A549 (cell line): ENCODE results near the gene TIAM2. TPM values are rescaled to one million over a fixed set of nuclear protein-coding genes. Genes with fewer than 3 reads are reported as not detected.

ENCODE experiments used
- ATAC-seq, 2 experiments: fragments of 200-7000 bp in 1 of 2; fragments of >200 bp in 1 of 2; cut with Nextera tagmentation in 1 of 2; cut with Tn5 transposase in 1 of 2; 3 replicates each; pipeline versions ENCODE4 v1.8.0 to v1.9.1; 2018 to 2020; ENCODE audit warnings: mild to moderate bottlenecking in 1 of 2, moderate library complexity in 1 of 2
- CTCF ChIA-PET: fragments of 300-600 bp; sonication (Branson Sonifier 250); formaldehyde crosslinking; extraction: SDS; loops from one replicate; lab custom pipeline; 2021; ENCODE audit warnings: antibody characterized with exemption, inconsistent platforms; lab: Yijun Ruan, JAX
- POLR2A ChIA-PET: fragments of 350-600 bp; formaldehyde crosslinking; extraction: SDS; loops from one replicate; lab custom pipeline; 2021; ENCODE audit warnings: antibody characterized with exemption, inconsistent platforms; lab: Yijun Ruan, JAX
- DNase-seq, 2 experiments: peaks; one replicate each; pipeline versions ENCODE4 v3.0.0 to v3.0.0-alpha.2; 2011 to 2016; ENCODE audit warnings: low read depth in 1 of 2, low spot score in 1 of 2
- FAIRE-seq: peaks from 2 replicates; lab custom pipeline; 2011; peaks lifted over from hg19 to GRCh38; lab: Jason Lieb, UNC
- H3K27ac ChIP-seq, 2 experiments: fragments of >200 bp; sonication (Bioruptor Twin); formaldehyde crosslinking; 3 replicates each; pipeline ENCODE4 v1.5.1; 2016 to 2017
- H3K4me1 ChIP-seq: fragments of >200 bp; sonication (Bioruptor Twin); formaldehyde crosslinking; 3 replicates; pipeline ENCODE4 v1.6.1; 2016
- H3K4me2 ChIP-seq: fragments of >200 bp; sonication (Bioruptor Twin); formaldehyde crosslinking; 3 replicates; pipeline ENCODE4 v1.6.1; 2016
- H3K4me3 ChIP-seq: fragments of >200 bp; sonication (Bioruptor Twin); formaldehyde crosslinking; 3 replicates; pipeline ENCODE4 v1.5.1; 2016
- H3K9me3 ChIP-seq: fragments of >200 bp; sonication (Bioruptor Twin); formaldehyde crosslinking; 3 replicates; pipeline ENCODE4 v1.6.1; 2016
- CHD2 ChIP-seq: fragments of 150-350 bp; IDR thresholded peaks from 2 replicates; pipeline ENCODE4 v1.6.1; 2014; ENCODE audit warnings: low read length; ENCODE audit not compliant: partially characterized antibody
- EP300 ChIP-seq, 2 experiments: fragments of >200 bp; sonication (Bioruptor Twin); formaldehyde crosslinking; IDR thresholded peaks; 2 replicates in 1 of 2; 3 replicates in 1 of 2; pipeline ENCODE4 v1.6.1; 2016 to 2017
- ESRRA ChIP-seq: fragments of 150-350 bp; IDR thresholded peaks from 2 replicates; pipeline ENCODE4 v1.6.1; 2014; ENCODE audit warnings: mild to moderate bottlenecking, low read length, borderline replicate concordance
- FOSL2 ChIP-seq, 2 experiments: fragments of 450-650 bp in 1 of 2; fragments of >200 bp in 1 of 2; sonication (Bioruptor Twin) in 1 of 2; formaldehyde crosslinking; IDR thresholded peaks; 2 replicates each; pipeline versions ENCODE4 v1.5.0 to v1.6.1; 2016 to 2020; ENCODE audit warnings: mild to moderate bottlenecking in 1 of 2, moderate library complexity in 1 of 2
- FOXS1 ChIP-seq: fragments of 250-450 bp; sonication (Bioruptor Pico); IDR thresholded peaks from 2 replicates; pipeline ENCODE4 v1.5.0; 2020; ENCODE audit warnings: mild to moderate bottlenecking, moderate library complexity
- HDAC2 ChIP-seq: fragments of 200-600 bp; sonication (generic); IDR thresholded peaks from 2 replicates; pipeline ENCODE4 v1.6.1; 2016
- JUNB ChIP-seq: fragments of >200 bp; sonication (Bioruptor Twin); formaldehyde crosslinking; IDR thresholded peaks from 2 replicates; pipeline ENCODE4 v1.6.1; 2016
- KDM5A ChIP-seq: fragments of 200-600 bp; sonication (generic); IDR thresholded peaks from 2 replicates; pipeline ENCODE4 v1.6.1; 2016; ENCODE audit warnings: antibody characterized with exemption, mild to moderate bottlenecking
- MAFK ChIP-seq: fragments of 450-650 bp; IDR thresholded peaks from 2 replicates; pipeline ENCODE4 v1.6.1; 2014; ENCODE audit not compliant: partially characterized antibody
- MAZ ChIP-seq: fragments of 150-350 bp; IDR thresholded peaks from 2 replicates; pipeline ENCODE4 v1.6.1; 2014; ENCODE audit warnings: antibody characterized with exemption, low read depth, low read length, borderline replicate concordance
- POLR2A ChIP-seq: IDR thresholded peaks from 2 replicates; pipeline ENCODE4 v1.6.1; 2012; ENCODE audit warnings: mild to moderate bottlenecking, low read length
- POLR2AphosphoS2 ChIP-seq: conservative IDR thresholded peaks from 2 replicates; pipeline ENCODE4 v1.6.1; 2012; ENCODE audit warnings: low read length, improper control_type of control experiment, inconsistent platforms
- RCOR1 ChIP-seq: fragments of 150-350 bp; IDR thresholded peaks from 2 replicates; pipeline ENCODE4 v1.6.1; 2014; ENCODE audit warnings: antibody characterized with exemption, low read length, low read depth
- TFCP2L1 ChIP-seq: fragments of 250-450 bp; sonication (Bioruptor Pico); IDR thresholded peaks from 2 replicates; pipeline ENCODE4 v1.5.0; 2021; ENCODE audit warnings: mild to moderate bottlenecking
- ZNF302 ChIP-seq: fragments of 250-450 bp; sonication (Bioruptor Pico); IDR thresholded peaks from 2 replicates; pipeline ENCODE4 v1.9.0; 2021; ENCODE audit warnings: inconsistent platforms, mild to moderate bottlenecking, moderate library complexity
- WGBS: methylation state at CpG from one replicate; pipeline ENCODE4 v1.1.6; 2017; ENCODE audit errors: missing lambda C conversion rate; 5-methylcytosine and 5-hydroxymethylcytosine counted together
- polyA plus RNA-seq, 4 experiments: library from polyadenylated mRNA; depleted of rRNA in 3 of 4; stranded (reverse); fragments of >200 nt; fragmentation: RNase III in 1 of 4; extraction: RNeasy Plus Mini Kit Qiagen cat#74134 plus additional on column Dnase treatment in 1 of 4; gene quantifications; 2 replicates in 3 of 4; 3 replicates in 1 of 4; pipeline ENCODE4 v1.2.3, GENCODE V29; 2011 to 2017
- TF ChIP-seq, protein P1 (sequence below): fragments of 250-450 bp; sonication (Bioruptor Pico); IDR thresholded peaks from 2 replicates; pipeline ENCODE4 v1.5.0; 2020; ENCODE audit warnings: low read depth, mild to moderate bottlenecking, moderate library complexity
- TF ChIP-seq, protein P2 (sequence below): fragments of 250-450 bp; sonication (Bioruptor Pico); IDR thresholded peaks from 2 replicates; pipeline ENCODE4 v1.5.0; 2021; ENCODE audit warnings: mild to moderate bottlenecking, moderate library complexity, borderline replicate concordance
- TF ChIP-seq, protein P3 (sequence below): fragments of 200-600 bp; sonication (generic); IDR thresholded peaks from 2 replicates; pipeline ENCODE4 v1.6.1; 2016; ENCODE audit warnings: antibody characterized with exemption, mild to moderate bottlenecking, moderate library complexity
- TF ChIP-seq, protein P4 (sequence below): fragments of >200 bp; sonication (Bioruptor Twin); formaldehyde crosslinking; IDR thresholded peaks from 3 replicates; pipeline ENCODE4 v1.5.1; 2016

Gene TIAM2
- polyA plus RNA-seq, 2 of the 4 experiments (the other 2 are of a cell fraction), result 2.5 to 3.1 TPM

DNA sequence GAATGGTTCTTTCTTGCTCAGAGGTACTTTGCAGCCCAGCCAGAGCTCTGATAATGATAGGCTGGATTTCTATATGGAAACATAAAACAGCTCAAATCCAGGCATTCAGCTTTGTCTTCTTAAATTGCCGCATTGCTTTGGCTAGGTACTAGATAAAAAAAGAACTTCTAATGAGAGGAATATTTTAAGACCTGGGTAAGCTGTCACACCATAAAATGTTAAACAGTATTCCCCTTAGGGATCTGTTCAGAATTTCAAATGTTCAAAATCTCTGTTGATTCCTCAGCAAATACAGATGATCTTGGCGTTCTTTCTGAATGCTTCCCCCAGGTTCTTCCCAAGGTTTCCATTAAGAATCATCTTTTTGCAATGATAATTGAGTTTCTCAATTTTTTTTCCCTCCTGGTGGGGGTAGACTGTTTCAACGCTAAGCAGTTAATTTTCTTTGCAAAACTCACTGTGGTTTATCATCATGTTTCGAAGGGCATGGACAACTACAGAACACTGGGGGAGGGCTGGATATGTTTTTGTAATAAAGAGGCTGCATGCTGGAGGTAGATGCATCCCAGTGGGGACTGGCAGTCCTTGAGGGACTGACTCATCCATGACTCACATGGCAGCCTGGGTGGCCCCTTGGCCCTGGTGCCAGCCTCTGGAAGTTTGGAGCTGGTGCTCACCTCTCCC is 31.0 kb downstream of the TIAM2 start (continued):
- no peak for TF ChIP-seq CHD2
- no peak for TF ChIP-seq ESRRA
- no peak for TF ChIP-seq KDM5A
- no peak for TF ChIP-seq POLR2A
- TF ChIP-seq RCOR1, result no peak
- no peak for TF ChIP-seq TFCP2L1 (CRISPR knock-in tag)
- no peak for TF ChIP-seq FOXS1 (CRISPR knock-in tag)
- peak; percentile 96 for TF ChIP-seq FOSL2 (IDR thresholded peaks at IDR 0.05)
- TF ChIP-seq FOSL2 (CRISPR knock-in tag; IDR thresholded peaks at IDR 0.05), result peak; percentile 97
- TF ChIP-seq, protein P1, sequence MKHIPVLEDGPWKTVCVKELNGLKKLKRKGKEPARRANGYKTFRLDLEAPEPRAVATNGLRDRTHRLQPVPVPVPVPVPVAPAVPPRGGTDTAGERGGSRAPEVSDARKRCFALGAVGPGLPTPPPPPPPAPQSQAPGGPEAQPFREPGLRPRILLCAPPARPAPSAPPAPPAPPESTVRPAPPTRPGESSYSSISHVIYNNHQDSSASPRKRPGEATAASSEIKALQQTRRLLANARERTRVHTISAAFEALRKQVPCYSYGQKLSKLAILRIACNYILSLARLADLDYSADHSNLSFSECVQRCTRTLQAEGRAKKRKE (CRISPR knock-in tag), result no peak
- no peak for TF ChIP-seq ZNF302
- no peak for TF ChIP-seq POLR2AphosphoS2
- TF ChIP-seq JUNB, result peak; percentile 98
- TF ChIP-seq, protein P2, sequence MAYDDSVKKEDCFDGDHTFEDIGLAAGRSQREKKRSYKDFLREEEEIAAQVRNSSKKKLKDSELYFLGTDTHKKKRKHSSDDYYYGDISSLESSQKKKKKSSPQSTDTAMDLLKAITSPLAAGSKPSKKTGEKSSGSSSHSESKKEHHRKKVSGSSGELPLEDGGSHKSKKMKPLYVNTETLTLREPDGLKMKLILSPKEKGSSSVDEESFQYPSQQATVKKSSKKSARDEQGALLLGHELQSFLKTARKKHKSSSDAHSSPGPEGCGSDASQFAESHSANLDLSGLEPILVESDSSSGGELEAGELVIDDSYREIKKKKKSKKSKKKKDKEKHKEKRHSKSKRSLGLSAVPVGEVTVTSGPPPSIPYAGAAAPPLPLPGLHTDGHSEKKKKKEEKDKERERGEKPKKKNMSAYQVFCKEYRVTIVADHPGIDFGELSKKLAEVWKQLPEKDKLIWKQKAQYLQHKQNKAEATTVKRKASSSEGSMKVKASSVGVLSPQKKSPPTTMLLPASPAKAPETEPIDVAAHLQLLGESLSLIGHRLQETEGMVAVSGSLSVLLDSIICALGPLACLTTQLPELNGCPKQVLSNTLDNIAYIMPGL (CRISPR knock-in tag), result no peak
- TF ChIP-seq, protein P3, sequence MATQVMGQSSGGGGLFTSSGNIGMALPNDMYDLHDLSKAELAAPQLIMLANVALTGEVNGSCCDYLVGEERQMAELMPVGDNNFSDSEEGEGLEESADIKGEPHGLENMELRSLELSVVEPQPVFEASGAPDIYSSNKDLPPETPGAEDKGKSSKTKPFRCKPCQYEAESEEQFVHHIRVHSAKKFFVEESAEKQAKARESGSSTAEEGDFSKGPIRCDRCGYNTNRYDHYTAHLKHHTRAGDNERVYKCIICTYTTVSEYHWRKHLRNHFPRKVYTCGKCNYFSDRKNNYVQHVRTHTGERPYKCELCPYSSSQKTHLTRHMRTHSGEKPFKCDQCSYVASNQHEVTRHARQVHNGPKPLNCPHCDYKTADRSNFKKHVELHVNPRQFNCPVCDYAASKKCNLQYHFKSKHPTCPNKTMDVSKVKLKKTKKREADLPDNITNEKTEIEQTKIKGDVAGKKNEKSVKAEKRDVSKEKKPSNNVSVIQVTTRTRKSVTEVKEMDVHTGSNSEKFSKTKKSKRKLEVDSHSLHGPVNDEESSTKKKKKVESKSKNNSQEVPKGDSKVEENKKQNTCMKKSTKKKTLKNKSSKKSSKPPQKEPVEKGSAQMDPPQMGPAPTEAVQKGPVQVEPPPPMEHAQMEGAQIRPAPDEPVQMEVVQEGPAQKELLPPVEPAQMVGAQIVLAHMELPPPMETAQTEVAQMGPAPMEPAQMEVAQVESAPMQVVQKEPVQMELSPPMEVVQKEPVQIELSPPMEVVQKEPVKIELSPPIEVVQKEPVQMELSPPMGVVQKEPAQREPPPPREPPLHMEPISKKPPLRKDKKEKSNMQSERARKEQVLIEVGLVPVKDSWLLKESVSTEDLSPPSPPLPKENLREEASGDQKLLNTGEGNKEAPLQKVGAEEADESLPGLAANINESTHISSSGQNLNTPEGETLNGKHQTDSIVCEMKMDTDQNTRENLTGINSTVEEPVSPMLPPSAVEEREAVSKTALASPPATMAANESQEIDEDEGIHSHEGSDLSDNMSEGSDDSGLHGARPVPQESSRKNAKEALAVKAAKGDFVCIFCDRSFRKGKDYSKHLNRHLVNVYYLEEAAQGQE, result no peak
- no peak for TF ChIP-seq MAZ
- peak; percentile 55 to 62; a peak in 3 of 5 replicates for TF ChIP-seq EP300 (IDR thresholded peaks at IDR 0.05)
- TF ChIP-seq HDAC2, result no peak
- TF ChIP-seq, protein P4, sequence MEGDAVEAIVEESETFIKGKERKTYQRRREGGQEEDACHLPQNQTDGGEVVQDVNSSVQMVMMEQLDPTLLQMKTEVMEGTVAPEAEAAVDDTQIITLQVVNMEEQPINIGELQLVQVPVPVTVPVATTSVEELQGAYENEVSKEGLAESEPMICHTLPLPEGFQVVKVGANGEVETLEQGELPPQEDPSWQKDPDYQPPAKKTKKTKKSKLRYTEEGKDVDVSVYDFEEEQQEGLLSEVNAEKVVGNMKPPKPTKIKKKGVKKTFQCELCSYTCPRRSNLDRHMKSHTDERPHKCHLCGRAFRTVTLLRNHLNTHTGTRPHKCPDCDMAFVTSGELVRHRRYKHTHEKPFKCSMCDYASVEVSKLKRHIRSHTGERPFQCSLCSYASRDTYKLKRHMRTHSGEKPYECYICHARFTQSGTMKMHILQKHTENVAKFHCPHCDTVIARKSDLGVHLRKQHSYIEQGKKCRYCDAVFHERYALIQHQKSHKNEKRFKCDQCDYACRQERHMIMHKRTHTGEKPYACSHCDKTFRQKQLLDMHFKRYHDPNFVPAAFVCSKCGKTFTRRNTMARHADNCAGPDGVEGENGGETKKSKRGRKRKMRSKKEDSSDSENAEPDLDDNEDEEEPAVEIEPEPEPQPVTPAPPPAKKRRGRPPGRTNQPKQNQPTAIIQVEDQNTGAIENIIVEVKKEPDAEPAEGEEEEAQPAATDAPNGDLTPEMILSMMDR, result no peak

GRCh38 chr6:155026706-155027045 is 31.6 kb downstream of the TIAM2 start:
- no peak overlapping the region for H3K4me3 ChIP-seq
- 45% methylated on average over 3 of the region's 4 CpGs for WGBS

More at GRCh38 chr6:155026706-155027045, 31.6 kb downstream of the TIAM2 start:
- POLR2A ChIA-PET, result interaction anchor here (1.0 kb wide), 1 partner anchor 15 kb away, joined by 3 read pairs; no protein-coding TSS in a partner anchor
- H3K27ac ChIP-seq, result peak overlapping the region; percentile 80 to 88
- peaks cover 27% of the 10 kb centered on the region for H3K4me1 ChIP-seq
- FAIRE-seq, result no peak
- peak; percentile 75 to 78; a peak in 4 of 6 replicates for ATAC-seq
- no peaks in the 10 kb centered on the region for H3K9me3 ChIP-seq
- CTCF ChIA-PET, result interaction anchor here (0.7 kb wide), 1 partner anchor 17 kb away, joined by 4 read pairs; no protein-coding TSS in a partner anchor
- no peak for DNase-seq
- H3K4me2 ChIP-seq, result peak overlapping the region; percentile 80
- 0 out of 5 replicates have a peak, but pooled peaks of 1 of the 2 experiments have one; percentile 2 for TF ChIP-seq EP300 (IDR thresholded peaks at IDR 0.05)
- 0 out of 2 replicates have a peak, but pooled peaks have one; percentile 7 for TF ChIP-seq JUNB
- no peak for TF ChIP-seq MAFK
